Skeletal muscle tissue (tissue), 4 donors: ENCODE measurements around the gene CHD1L. TPM values are rescaled to one million over a fixed set of nuclear protein-coding genes. Genes with fewer than 3 reads are reported as not detected.
A peak's percentile ranks its signal among the peaks of the same experiment; 100 is the strongest.

Experiments
- H3K27ac ChIP-seq: one replicate; pipeline ENCODE4 v1.7.0; 2013; ENCODE audit warnings: mild to moderate bottlenecking, low read depth, low read length, inconsistent platforms
- H3K27me3 ChIP-seq, 3 donors: one replicate each; pipeline ENCODE4 v1.7.0; 2013; ENCODE audit warnings: low read length in 3 of 3; ENCODE audit not compliant: control insufficient read depth in 3 of 3, insufficient read depth in 3 of 3
- H3K36me3 ChIP-seq, 3 donors: one replicate each; pipeline ENCODE4 v1.7.0; 2013; ENCODE audit warnings: low read length in 3 of 3; ENCODE audit not compliant: control insufficient read depth in 3 of 3, insufficient read depth in 3 of 3
- H3K4me1 ChIP-seq, 3 donors: one replicate each; pipeline ENCODE4 v1.7.0; 2013; ENCODE audit warnings: low read length in 3 of 3, mild to moderate bottlenecking in 3 of 3; ENCODE audit not compliant: control insufficient read depth in 3 of 3, insufficient read depth in 3 of 3
- H3K4me3 ChIP-seq, 3 donors: one replicate each; pipeline ENCODE4 v1.7.0; 2013; ENCODE audit warnings: low read length in 3 of 3
- H3K9ac ChIP-seq, 3 donors: one replicate each; pipeline ENCODE4 v1.7.0; 2013; ENCODE audit warnings: low read length in 3 of 3, mild to moderate bottlenecking in 3 of 3, moderate library complexity in 2 of 3, low read depth in 1 of 3
- H3K9me3 ChIP-seq, 3 donors: one replicate each; pipeline ENCODE4 v1.7.0; 2013; ENCODE audit warnings: low read length in 3 of 3; ENCODE audit not compliant: control insufficient read depth in 3 of 3
- total RNA-seq: library from RNA; depleted of rRNA; stranded (reverse); fragments of >200 nt; gene quantifications from one replicate; pipeline ENCODE4 v1.2.3, GENCODE V29; 2014
- donor health status: Osteomylitis.

Gene CHD1L
- total RNA-seq, 1 donor from 2014 or later, result 23.5 TPM

- no peaks in the 10 kb centered on the region for H3K4me1 ChIP-seq
- H3K36me3 ChIP-seq, result peaks cover 26 to 40% (median 38%) of the 10 kb centered on the region in 3 donors
- H3K9ac ChIP-seq, result no peak overlapping the region
- H3K27ac ChIP-seq, result no peak overlapping the region
- H3K4me3 ChIP-seq, result no peak overlapping the region
- no peaks in the 10 kb centered on the region for H3K9me3 ChIP-seq
- no peaks in the 10 kb centered on the region for H3K27me3 ChIP-seq
Measured at GRCh38 chr1:147264158-147264768, 21.8 kb downstream of the CHD1L start.

- H3K4me1 ChIP-seq, result no peaks in the 10 kb centered on the region
Measured at GRCh38 chr1:147266381-147266780, 23.9 kb downstream of the CHD1L start.

GRCh38 chr1:147267711-147268110, 25.2 kb downstream of the CHD1L start:
- H3K9ac ChIP-seq, result no peak overlapping the region
- no peaks in the 10 kb centered on the region for H3K9me3 ChIP-seq
- H3K27ac ChIP-seq, result no peak overlapping the region
- H3K27me3 ChIP-seq, result no peaks in the 10 kb centered on the region
- peaks cover 22 to 43% (median 31%) of the 10 kb centered on the region in 3 donors for H3K36me3 ChIP-seq
- H3K4me1 ChIP-seq, result no peaks in the 10 kb centered on the region
- no peak overlapping the region for H3K4me3 ChIP-seq

More at GRCh38 chr1:147266381-147266780, 23.9 kb downstream of the CHD1L start:
- Histone ChIP-seq H3K36me3 (peaks cover 23 to 38% (median 31%) of the 10 kb centered on the region in 3 donors), H3K9ac (no peak overlapping the region), H3K4me3 (no peak overlapping the region), H3K9me3 (no peaks in the 10 kb centered on the region), H3K27ac (no peak overlapping the region), H3K27me3 (no peaks in the 10 kb centered on the region)

GRCh38 chr1:147270721-147271120, 28.2 kb downstream of the CHD1L start:
- no peaks in the 10 kb centered on the region for H3K9me3 ChIP-seq
- H3K27ac ChIP-seq, result no peak overlapping the region
- H3K27me3 ChIP-seq, result no peaks in the 10 kb centered on the region
- H3K36me3 ChIP-seq, result peaks cover 20 to 40% (median 28%) of the 10 kb centered on the region in 3 donors
- H3K4me1 ChIP-seq, result no peaks in the 10 kb centered on the region
- H3K4me3 ChIP-seq, result no peak overlapping the region
- H3K9ac ChIP-seq, result no peak overlapping the region

- Histone ChIP-seq H3K9me3 (no peaks in the 10 kb centered on the region), H3K4me1 (no peaks in the 10 kb centered on the region), H3K27me3 (no peaks in the 10 kb centered on the region), H3K27ac (no peak overlapping the region), H3K9ac (no peak overlapping the region), H3K36me3 (peaks cover 21 to 42% (median 36%) of the 10 kb centered on the region in 3 donors), H3K4me3 (no peak overlapping the region)
Measured at GRCh38 chr1:147272042-147272441, 29.6 kb downstream of the CHD1L start.

DNA sequence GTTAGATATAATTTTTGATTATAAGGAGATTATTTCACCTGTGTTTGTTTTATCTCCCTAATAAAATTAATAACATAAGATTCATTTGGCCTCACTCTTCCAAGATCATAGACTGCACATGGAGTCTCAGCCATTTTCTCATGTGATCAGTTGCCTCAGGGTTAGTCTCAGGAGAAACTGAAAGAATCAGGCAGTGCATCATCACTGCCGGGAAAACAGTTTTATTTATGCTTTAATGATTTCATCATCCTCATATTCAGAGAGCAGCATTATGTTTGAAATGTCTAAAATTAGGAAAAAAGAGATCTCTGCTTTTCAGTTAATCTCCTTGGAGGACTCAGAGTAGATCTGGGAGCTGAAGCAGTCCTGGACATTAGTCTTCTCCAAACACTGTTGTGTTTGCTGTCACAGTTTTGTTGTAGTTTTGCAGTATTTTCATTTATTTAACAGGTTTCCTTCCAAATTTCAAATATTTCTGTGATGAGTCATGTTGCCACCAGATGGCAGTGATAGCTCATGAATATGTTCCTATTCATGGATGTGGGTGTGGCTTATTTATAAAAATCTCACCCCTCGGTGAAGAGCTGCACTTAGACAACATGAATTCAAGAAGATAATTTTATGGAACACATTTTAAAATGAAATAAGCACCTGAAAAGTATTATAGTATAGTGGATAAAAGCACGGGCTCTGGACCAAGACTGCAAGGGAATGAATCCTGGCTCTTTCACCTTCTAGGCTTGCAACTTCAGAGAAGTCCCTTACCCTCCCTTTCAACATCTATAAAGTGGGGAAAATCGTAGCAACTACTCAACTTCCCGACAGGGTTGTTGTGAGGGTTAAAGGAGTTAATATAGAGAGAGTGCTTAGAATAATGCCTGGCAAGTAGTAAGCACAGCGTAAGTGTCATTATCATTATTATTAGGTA, 31.2 kb downstream of the CHD1L start:
- no peak overlapping the region for H3K9ac ChIP-seq
- H3K27ac ChIP-seq, result peak overlapping the region; percentile 26
- H3K9me3 ChIP-seq, result no peaks in the 10 kb centered on the region
- H3K27me3 ChIP-seq, result no peaks in the 10 kb centered on the region
- H3K36me3 ChIP-seq, result peaks cover 17 to 43% (median 38%) of the 10 kb centered on the region in 3 donors
- peak overlapping the region in 1 of 3 donors; percentile 16 for H3K4me3 ChIP-seq
- no peaks in the 10 kb centered on the region for H3K4me1 ChIP-seq

GRCh38 chr1:147281950-147282349, 39.5 kb downstream of the CHD1L start:
- Histone ChIP-seq H3K9ac (no peak overlapping the region), H3K4me1 (no peaks in the 10 kb centered on the region), H3K27me3 (no peaks in the 10 kb centered on the region), H3K9me3 (no peaks in the 10 kb centered on the region), H3K27ac (no peak overlapping the region), H3K36me3 (peaks cover 25 to 68% (median 67%) of the 10 kb centered on the region in 3 donors), H3K4me3 (no peak overlapping the region)

- Histone ChIP-seq H3K9ac (no peak overlapping the region), H3K27ac (no peak overlapping the region), H3K4me3 (no peak overlapping the region), H3K27me3 (no peaks in the 10 kb centered on the region), H3K9me3 (no peaks in the 10 kb centered on the region), H3K36me3 (peaks cover 28 to 70% (median 67%) of the 10 kb centered on the region in 3 donors), H3K4me1 (no peaks in the 10 kb centered on the region)
Measured at GRCh38 chr1:147283011-147283410, 40.5 kb downstream of the CHD1L start.

- Histone ChIP-seq H3K36me3 (peaks cover 47 to 78% (median 70%) of the 10 kb centered on the region in 3 donors), H3K27ac (no peak overlapping the region)
Measured at GRCh38 chr1:147287133-147287865, 44.8 kb downstream of the CHD1L start.

More at GRCh38 chr1:147287133-147287865, 44.8 kb downstream of the CHD1L start:
- Histone ChIP-seq H3K9ac (no peak overlapping the region), H3K4me1 (no peaks in the 10 kb centered on the region), H3K27me3 (no peaks in the 10 kb centered on the region), H3K4me3 (no peak overlapping the region), H3K9me3 (no peaks in the 10 kb centered on the region)
